Transverse colon (tissue), 4 donors: ENCODE results near the gene STAP2.

Source experiments
- CTCF ChIP-seq, 5 experiments: fragments of 200-600 bp in 3 of 5; fragments of 450-650 bp in 2 of 5; sonication (generic) in 3 of 5; IDR thresholded peaks; 1 replicate in 2 of 5; 2 replicates in 3 of 5; pipeline ENCODE4 v1.5.1; 2016 to 2017; ENCODE audit warnings: antibody characterized with exemption in 5 of 5, inconsistent platforms in 3 of 5, mild to moderate bottlenecking in 2 of 5, moderate library complexity in 1 of 5
- EP300 ChIP-seq: sonication (generic); formaldehyde crosslinking; IDR thresholded peaks from one replicate; pipeline ENCODE4 v1.6.1; 2017; ENCODE audit warnings: antibody characterized with exemption, low read depth
- POLR2A ChIP-seq: fragments of 450-650 bp; IDR thresholded peaks from one replicate; pipeline ENCODE4 v1.6.1; 2016; ENCODE audit warnings: antibody characterized with exemption, mild to moderate bottlenecking, moderate library complexity
- POLR2AphosphoS5 ChIP-seq, 3 donors: sonication (generic); formaldehyde crosslinking; IDR thresholded peaks; one replicate each; pipeline ENCODE4 v1.6.1; 2016; ENCODE audit warnings: antibody characterized with exemption in 3 of 3

- TF ChIP-seq CTCF (IDR thresholded peaks at IDR 0.05) = no peak
- no peak for TF ChIP-seq POLR2A
- TF ChIP-seq EP300 = no peak
- no peak for TF ChIP-seq POLR2AphosphoS5 (IDR thresholded peaks at IDR 0.05)
These were observed 36.9 kb downstream of the STAP2 start for GRCh38 chr19:4301590-4302242.
